ENCODE measurements around the gene RBBP8NL.
"Not testable (repeated sequence)": the region's sequence is repeated elsewhere in the genome, so short reads cannot be mapped to it uniquely, and the experiment has no call there.

Gene RBBP8NL

GRCh38 chr20:62390317-62391164 lies 36.8 kb downstream of the RBBP8NL start:
- DNase-seq: no peak

GRCh38 chr20:62389601-62390087 lies 37.7 kb downstream of the RBBP8NL start:
- DNase-seq: no peak

- no peak for DNase-seq
These were observed 38.3 kb downstream of the RBBP8NL start for GRCh38 chr20:62388839-62389600.

GRCh38 chr20:62387933-62388635 lies 39.3 kb downstream of the RBBP8NL start:
- DNase-seq: peak in 1 of 2 experiments; percentile 36

- peak in 1 of 2 experiments; percentile 29 for DNase-seq
These were observed 40.0 kb downstream of the RBBP8NL start for GRCh38 chr20:62387219-62387913.

- peak; percentile 93 to 95 for DNase-seq
These were observed 40.7 kb downstream of the RBBP8NL start, which contains the start of gene RPS21 for GRCh38 chr20:62386383-62387218. Gene RPS21 (plus strand): TSS chr20:62387103. CDS start chr20:62387339, 236 bp downstream.

GRCh38 chr20:62382306-62383198 lies 44.8 kb downstream of the RBBP8NL start:
- peak; percentile 88 to 89 for DNase-seq

GRCh38 chr20:62381842-62382241 lies 45.5 kb downstream of the RBBP8NL start:
- DNase-seq: no peak

GRCh38 chr20:62381202-62381797 lies 46.0 kb downstream of the RBBP8NL start:
- no peak for DNase-seq

GRCh38 chr20:62378215-62378614 lies 49.1 kb downstream of the RBBP8NL start:
- no peak for DNase-seq

GRCh38 chr20:62377615-62378178 lies 49.6 kb downstream of the RBBP8NL start:
- DNase-seq: no peak

GRCh38 chr20:62377064-62377461 lies 50.3 kb downstream of the RBBP8NL start:
- no peak for DNase-seq

- DNase-seq: no peak
These were observed 51.0 kb downstream of the RBBP8NL start for GRCh38 chr20:62376112-62377063.

GRCh38 chr20:62374331-62375152 lies 52.8 kb downstream of the RBBP8NL start:
- DNase-seq: no peak

GRCh38 chr20:62373631-62374179 lies 53.6 kb downstream of the RBBP8NL start:
- not testable (repeated sequence) for DNase-seq

GRCh38 chr20:62372042-62372993 lies 55.0 kb downstream of the RBBP8NL start:
- no peak for DNase-seq
